Neural progenitor cell (in vitro differentiated cells): ENCODE measurements around the gene CA10. TPM values are rescaled to one million over a fixed set of nuclear protein-coding genes. Genes with fewer than 3 reads are reported as not detected.

ENCODE experiments used
- DNase-seq: peaks from one replicate; pipeline ENCODE4 v3.0.0-alpha.2; 2016; ENCODE audit warnings: low spot score
- H2AFZ ChIP-seq: fragments of 200-600 bp; sonication (generic); replicated peaks from 2 replicates; pipeline ENCODE4 v1.6.1; 2016; ENCODE audit warnings: antibody characterized with exemption
- H3F3A ChIP-seq: fragments of 200-600 bp; sonication (generic); 2 replicates; pipeline ENCODE4 v1.6.1; 2016; ENCODE audit warnings: antibody characterized with exemption, low read depth
- H3K27ac ChIP-seq: fragments of 200-600 bp; sonication (generic); 2 replicates; pipeline ENCODE4 v1.5.1; 2016; ENCODE audit warnings: mild to moderate bottlenecking
- H3K27me3 ChIP-seq: fragments of 200-600 bp; sonication (generic); 2 replicates; pipeline ENCODE4 v1.6.1; 2016; ENCODE audit warnings: mild to moderate bottlenecking, moderate library complexity
- H3K36me3 ChIP-seq: fragments of 200-600 bp; sonication (generic); 2 replicates; pipeline ENCODE4 v1.5.1; 2016
- H3K4me1 ChIP-seq: fragments of 200-600 bp; sonication (generic); 2 replicates; pipeline ENCODE4 v1.6.1; 2016; ENCODE audit warnings: mixed run types
- H3K4me2 ChIP-seq: fragments of 200-600 bp; sonication (generic); 2 replicates; pipeline ENCODE4 v1.6.1; 2016
- H3K4me3 ChIP-seq: fragments of 200-600 bp; sonication (generic); 2 replicates; pipeline ENCODE4 v1.5.1; 2016
- H3K79me2 ChIP-seq: fragments of 200-600 bp; sonication (generic); 2 replicates; pipeline ENCODE4 v1.6.1; 2016; ENCODE audit warnings: low read depth
- H3K9ac ChIP-seq: fragments of 200-600 bp; sonication (generic); 2 replicates; pipeline ENCODE4 v1.6.1; 2016
- H3K9me3 ChIP-seq: fragments of 200-600 bp; sonication (generic); 2 replicates; pipeline ENCODE4 v1.5.1; 2016; ENCODE audit warnings: low read depth
- H4K20me1 ChIP-seq: fragments of 200-600 bp; sonication (generic); 2 replicates; pipeline ENCODE4 v1.6.1; 2016; ENCODE audit warnings: low read depth
- H3K27ac Mint-ChIP-seq: 3 replicates; pipeline ENCODE4 v1.8.0; 2021; ENCODE audit warnings: mixed read lengths
- H3K27me3 Mint-ChIP-seq: 2 replicates; pipeline ENCODE4 v1.8.0; 2022; ENCODE audit warnings: low read depth, mild to moderate bottlenecking, inconsistent platforms, moderate library complexity, mixed read lengths; ENCODE audit not compliant: insufficient read depth
- H3K36me3 Mint-ChIP-seq: 3 replicates; pipeline ENCODE4 v1.8.0; 2021; ENCODE audit warnings: mixed read lengths
- H3K4me1 Mint-ChIP-seq: 3 replicates; pipeline ENCODE4 v1.8.0; 2021; ENCODE audit warnings: mixed read lengths
- H3K4me3 Mint-ChIP-seq: 3 replicates; pipeline ENCODE4 v1.8.0; 2021; ENCODE audit warnings: mild to moderate bottlenecking, moderate library complexity, mixed read lengths
- H3K9me3 Mint-ChIP-seq: 3 replicates; pipeline ENCODE4 v1.8.0; 2020; ENCODE audit warnings: mixed read lengths
- EZH2 ChIP-seq: fragments of 200-600 bp; sonication (generic); IDR thresholded peaks from 2 replicates; pipeline ENCODE4 v1.6.1; 2017; ENCODE audit warnings: antibody characterized with exemption, mild to moderate bottlenecking, moderate library complexity
- EZH2phosphoT487 ChIP-seq: fragments of 200-600 bp; sonication (generic); IDR thresholded peaks from 2 replicates; pipeline ENCODE4 v1.6.1; 2017; ENCODE audit warnings: antibody characterized with exemption
- total RNA-seq: library from RNA; depleted of rRNA; stranded (reverse); fragments of >200 nt; gene quantifications from 2 replicates; pipeline ENCODE4 v1.2.3, GENCODE V29; 2015; ENCODE audit warnings: low replicate concordance
- TF ChIP-seq, protein P1 (sequence below): fragments of 200-600 bp; sonication (generic); IDR thresholded peaks from 2 replicates; pipeline ENCODE4 v1.5.1; 2017; ENCODE audit warnings: antibody characterized with exemption, mild to moderate bottlenecking

The CA10 gene
- total RNA-seq, 1 donor from 2014 or later: 0.65 TPM

- Histone ChIP-seq H2AFZ (no peak overlapping the region), H3K4me2 (no peak overlapping the region), H4K20me1 (no peaks in the 10 kb centered on the region), H3K9me3 (no peaks in the 10 kb centered on the region), H3K27ac (no peak overlapping the region), H3K36me3 (no peaks in the 10 kb centered on the region), H3K4me3 (no peak overlapping the region), H3K27me3 (no peaks in the 10 kb centered on the region), H3K4me1 (no peaks in the 10 kb centered on the region), H3K79me2 (no peaks in the 10 kb centered on the region), H3F3A (no peaks in the 10 kb centered on the region), H3K9ac (no peak overlapping the region)
- H3K27me3 Mint-ChIP-seq: peaks cover 4% of the 10 kb centered on the region
- no peaks in the 10 kb centered on the region for H3K4me1 Mint-ChIP-seq
- no peaks in the 10 kb centered on the region for H3K9me3 Mint-ChIP-seq
- DNase-seq: no peak
- no peak overlapping the region for H3K4me3 Mint-ChIP-seq
- H3K36me3 Mint-ChIP-seq: no peaks in the 10 kb centered on the region
- TF ChIP-seq, protein P1, sequence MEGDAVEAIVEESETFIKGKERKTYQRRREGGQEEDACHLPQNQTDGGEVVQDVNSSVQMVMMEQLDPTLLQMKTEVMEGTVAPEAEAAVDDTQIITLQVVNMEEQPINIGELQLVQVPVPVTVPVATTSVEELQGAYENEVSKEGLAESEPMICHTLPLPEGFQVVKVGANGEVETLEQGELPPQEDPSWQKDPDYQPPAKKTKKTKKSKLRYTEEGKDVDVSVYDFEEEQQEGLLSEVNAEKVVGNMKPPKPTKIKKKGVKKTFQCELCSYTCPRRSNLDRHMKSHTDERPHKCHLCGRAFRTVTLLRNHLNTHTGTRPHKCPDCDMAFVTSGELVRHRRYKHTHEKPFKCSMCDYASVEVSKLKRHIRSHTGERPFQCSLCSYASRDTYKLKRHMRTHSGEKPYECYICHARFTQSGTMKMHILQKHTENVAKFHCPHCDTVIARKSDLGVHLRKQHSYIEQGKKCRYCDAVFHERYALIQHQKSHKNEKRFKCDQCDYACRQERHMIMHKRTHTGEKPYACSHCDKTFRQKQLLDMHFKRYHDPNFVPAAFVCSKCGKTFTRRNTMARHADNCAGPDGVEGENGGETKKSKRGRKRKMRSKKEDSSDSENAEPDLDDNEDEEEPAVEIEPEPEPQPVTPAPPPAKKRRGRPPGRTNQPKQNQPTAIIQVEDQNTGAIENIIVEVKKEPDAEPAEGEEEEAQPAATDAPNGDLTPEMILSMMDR: no peak
- TF ChIP-seq EZH2 (no peak), EZH2phosphoT487 (no peak)
- no peak overlapping the region for H3K27ac Mint-ChIP-seq
Observed at GRCh38 chr17:51684214-51684613, 474.3 kb downstream of the CA10 start.

- H4K20me1 ChIP-seq: no peaks in the 10 kb centered on the region
- H3K36me3 ChIP-seq: no peaks in the 10 kb centered on the region
- H3K9me3 ChIP-seq: no peaks in the 10 kb centered on the region
- H2AFZ ChIP-seq: no peak overlapping the region
- no peaks in the 10 kb centered on the region for H3K27me3 ChIP-seq
- DNase-seq: no peak
- H3F3A ChIP-seq: no peaks in the 10 kb centered on the region
- H3K4me1 Mint-ChIP-seq: no peaks in the 10 kb centered on the region
- no peak overlapping the region for H3K4me3 Mint-ChIP-seq
- H3K27me3 Mint-ChIP-seq: peaks cover 4% of the 10 kb centered on the region
- no peaks in the 10 kb centered on the region for H3K9me3 Mint-ChIP-seq
- no peak overlapping the region for H3K27ac ChIP-seq
- no peak for TF ChIP-seq EZH2phosphoT487
- TF ChIP-seq, protein P1: no peak
- no peak for TF ChIP-seq EZH2
- no peaks in the 10 kb centered on the region for H3K36me3 Mint-ChIP-seq
- no peak overlapping the region for H3K4me2 ChIP-seq
- H3K9ac ChIP-seq: no peak overlapping the region
- no peaks in the 10 kb centered on the region for H3K79me2 ChIP-seq
- H3K4me1 ChIP-seq: no peaks in the 10 kb centered on the region
- no peak overlapping the region for H3K27ac Mint-ChIP-seq
- H3K4me3 ChIP-seq: no peak overlapping the region
Observed at GRCh38 chr17:51683291-51683690, 475.2 kb downstream of the CA10 start.

DNA sequence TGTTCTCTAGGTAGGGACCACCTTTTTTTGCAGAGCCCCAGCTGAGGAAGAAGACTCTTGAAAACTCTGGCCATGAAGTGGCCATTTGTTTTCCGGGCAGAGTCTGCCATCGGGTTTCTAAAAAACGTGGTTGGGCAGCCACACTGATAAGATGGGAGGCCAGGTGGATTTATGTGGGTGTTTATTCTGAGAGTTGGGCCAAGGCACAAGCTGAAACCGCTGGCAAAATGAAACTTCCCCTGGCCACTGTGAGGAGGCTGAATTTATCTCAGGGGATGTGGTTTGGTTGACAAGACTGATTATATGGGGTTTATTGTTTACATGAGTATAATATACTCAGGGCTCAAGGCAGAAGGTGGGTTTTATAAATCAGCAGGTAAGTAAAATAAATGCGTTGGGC, 476.4 kb downstream of the CA10 start:
- Mint-ChIP-seq H3K36me3 (no peaks in the 10 kb centered on the region), H3K27ac (no peak overlapping the region), H3K4me3 (no peak overlapping the region), H3K4me1 (no peaks in the 10 kb centered on the region), H3K9me3 (no peaks in the 10 kb centered on the region), H3K27me3 (peaks cover 7% of the 10 kb centered on the region)
- Histone ChIP-seq H3K27me3 (no peaks in the 10 kb centered on the region), H3K9me3 (no peaks in the 10 kb centered on the region), H3K27ac (no peak overlapping the region), H2AFZ (no peak overlapping the region), H3K9ac (no peak overlapping the region), H4K20me1 (no peaks in the 10 kb centered on the region), H3K4me1 (no peaks in the 10 kb centered on the region), H3K4me3 (no peak overlapping the region), H3F3A (no peaks in the 10 kb centered on the region), H3K36me3 (no peaks in the 10 kb centered on the region), H3K79me2 (no peaks in the 10 kb centered on the region), H3K4me2 (no peak overlapping the region)
- TF ChIP-seq EZH2 (no peak), EZH2phosphoT487 (no peak)
- TF ChIP-seq, protein P1: no peak
- DNase-seq: no peak
